IMR-90 (cell line): Measurements from ENCODE around the gene IFNE. TPM values are rescaled to one million over a fixed set of nuclear protein-coding genes. Genes with fewer than 3 reads are reported as not detected.

Experiments
- ATAC-seq: fragments of 200-7000 bp; cut with Tn5 transposase; 2 replicates; pipeline ENCODE4 v1.9.1; 2020; ENCODE audit warnings: low read depth, mild to moderate bottlenecking, moderate library complexity
- BruUV-seq: library from RNA; stranded (reverse); fragments of 400-500 nt; replicated peaks from 2 replicates; lab custom pipeline; 2021; lab: Mats Ljungman, UMichigan
- CTCF ChIA-PET: fragments of 300-600 bp; formaldehyde crosslinking; extraction: SDS; loops from one replicate; lab custom pipeline; 2021; ENCODE audit warnings: antibody characterized with exemption; lab: Yijun Ruan, JAX
- POLR2A ChIA-PET: fragments of 300-600 bp; sonication (Branson Sonifier 250); formaldehyde crosslinking; loops from one replicate; lab custom pipeline; 2022; ENCODE audit warnings: antibody characterized with exemption; ENCODE audit not compliant: unreplicated experiment; lab: Charles Lee
- DNase-seq: peaks from one replicate; pipeline ENCODE4 v3.0.0; 2013
- H2AFZ ChIP-seq: replicated peaks from 2 replicates; pipeline ENCODE3; 2013; ENCODE audit warnings: low read length, mild to moderate bottlenecking; ENCODE audit not compliant: poor library complexity
- H2AK5ac ChIP-seq: 2 replicates; pipeline ENCODE4 v1.6.1; 2013; ENCODE audit warnings: low read depth, low read length, inconsistent platforms
- H2AK9ac ChIP-seq: replicated peaks from 2 replicates; pipeline ENCODE3; 2013; ENCODE audit warnings: mild to moderate bottlenecking, low read depth, low read length, moderate library complexity; ENCODE audit not compliant: poor library complexity
- H2BK120ac ChIP-seq: 2 replicates; pipeline ENCODE4 v1.6.1; 2013; ENCODE audit warnings: low read depth, low read length, inconsistent platforms
- H2BK15ac ChIP-seq: 3 replicates; pipeline ENCODE4 v1.6.1; 2013; ENCODE audit warnings: low read depth, low read length, inconsistent platforms
- H2BK20ac ChIP-seq: 2 replicates; pipeline ENCODE4 v1.6.1; 2013; ENCODE audit warnings: low read depth, mild to moderate bottlenecking, inconsistent platforms, low read length, moderate library complexity
- H2BK5ac ChIP-seq: 2 replicates; pipeline ENCODE4 v1.6.1; 2013; ENCODE audit warnings: mild to moderate bottlenecking, low read depth, low read length, inconsistent platforms; ENCODE audit not compliant: poor library complexity, severe bottlenecking
- H3K14ac ChIP-seq: replicated peaks from 2 replicates; pipeline ENCODE4 v1.6.1; 2013; ENCODE audit warnings: low read depth, low read length, inconsistent platforms
- H3K18ac ChIP-seq: 2 replicates; pipeline ENCODE4 v1.6.1; 2013; ENCODE audit warnings: low read depth, low read length, control low read depth
- H3K23ac ChIP-seq: 2 replicates; pipeline ENCODE4 v1.6.1; 2013; ENCODE audit warnings: low read depth, low read length, inconsistent platforms
- H3K27ac ChIP-seq: 2 replicates; pipeline ENCODE4 v1.5.1; 2013; ENCODE audit warnings: mild to moderate bottlenecking, control low read depth, low read length; ENCODE audit not compliant: insufficient read depth
- H3K27me3 ChIP-seq: 2 replicates; pipeline ENCODE4 v1.6.1; 2013; ENCODE audit warnings: low read length; ENCODE audit not compliant: control insufficient read depth, insufficient read depth
- H3K36me3 ChIP-seq: 2 replicates; pipeline ENCODE4 v1.6.1; 2013; ENCODE audit warnings: low read length, mixed read lengths; ENCODE audit not compliant: control insufficient read depth, insufficient read depth
- H3K4ac ChIP-seq: 2 replicates; pipeline ENCODE4 v1.6.1; 2013; ENCODE audit warnings: low read depth, low read length, inconsistent platforms
- H3K4me1 ChIP-seq: 2 replicates; pipeline ENCODE4 v1.6.1; 2013; ENCODE audit warnings: low read length, mixed read lengths; ENCODE audit not compliant: control insufficient read depth, insufficient read depth
- H3K4me2 ChIP-seq: 2 replicates; pipeline ENCODE4 v1.6.1; 2013; ENCODE audit warnings: low read depth, mild to moderate bottlenecking, control low read depth, low read length, moderate library complexity
- H3K4me3 ChIP-seq: 2 replicates; pipeline ENCODE4 v1.5.1; 2013; ENCODE audit warnings: low read depth, mild to moderate bottlenecking, control low read depth, low read length, moderate library complexity; ENCODE audit not compliant: insufficient read depth
- H3K56ac ChIP-seq: 2 replicates; pipeline ENCODE4 v1.6.1; 2013; ENCODE audit warnings: low read length, inconsistent platforms; ENCODE audit not compliant: insufficient read depth; ENCODE audit errors: extremely low read depth
- H3K79me1 ChIP-seq, 2 experiments: 2 replicates each; pipeline ENCODE4 v1.6.1; 2013; ENCODE audit warnings: low read length in 2 of 2, inconsistent platforms in 1 of 2, low read depth in 1 of 2
- H3K9ac ChIP-seq: 2 replicates; pipeline ENCODE4 v1.6.1; 2013; ENCODE audit warnings: low read depth, low read length, control low read depth
- H3K9me1 ChIP-seq: 2 replicates; pipeline ENCODE4 v1.6.1; 2013; ENCODE audit warnings: low read length, inconsistent platforms; ENCODE audit not compliant: insufficient read depth
- H3K9me3 ChIP-seq: 2 replicates; pipeline ENCODE4 v1.6.1; 2013; ENCODE audit warnings: low read length; ENCODE audit not compliant: control insufficient read depth, insufficient read depth
- H4K20me1 ChIP-seq: 2 replicates; pipeline ENCODE4 v1.6.1; 2013; ENCODE audit warnings: low read length, inconsistent platforms; ENCODE audit not compliant: insufficient read depth
- H4K5ac ChIP-seq: 2 replicates; pipeline ENCODE4 v1.6.1; 2013; ENCODE audit warnings: mild to moderate bottlenecking, low read depth, low read length, control low read depth
- H4K8ac ChIP-seq, 2 experiments: 2 replicates each; pipeline ENCODE4 v1.6.1; 2013; ENCODE audit warnings: low read depth in 2 of 2, low read length in 2 of 2, control low read depth in 1 of 2, inconsistent platforms in 1 of 2
- H4K91ac ChIP-seq: 2 replicates; pipeline ENCODE4 v1.6.1; 2013; ENCODE audit warnings: low read depth, low read length, inconsistent platforms; ENCODE audit not compliant: insufficient read depth
- BHLHE40 ChIP-seq: fragments of 150-350 bp; IDR thresholded peaks from 2 replicates; pipeline ENCODE4 v1.6.1; 2016; ENCODE audit warnings: mild to moderate bottlenecking, low read depth, low read length
- CEBPB ChIP-seq: IDR thresholded peaks from 2 replicates; pipeline ENCODE4 v1.6.1; 2012; ENCODE audit warnings: low read depth, low read length, improper control_type of control experiment
- CHD1 ChIP-seq: IDR thresholded peaks from 2 replicates; pipeline ENCODE4 v1.6.1; 2012; ENCODE audit warnings: low read depth, low read length, improper control_type of control experiment
- CTCF ChIP-seq: conservative IDR thresholded peaks from 2 replicates; pipeline ENCODE4 v1.5.1; 2012; ENCODE audit warnings: mild to moderate bottlenecking, low read depth, low read length, improper control_type of control experiment
- ELK1 ChIP-seq: fragments of 150-350 bp; IDR thresholded peaks from 2 replicates; pipeline ENCODE4 v1.6.1; 2016; ENCODE audit warnings: low read depth, mild to moderate bottlenecking, low read length, moderate library complexity, borderline replicate concordance
- FOS ChIP-seq: fragments of 150-350 bp; IDR thresholded peaks from 2 replicates; pipeline ENCODE4 v1.6.1; 2016; ENCODE audit warnings: low read depth, low read length
- MAFK ChIP-seq: IDR thresholded peaks from 2 replicates; pipeline ENCODE4 v1.6.1; 2012; ENCODE audit warnings: low read depth, low read length, improper control_type of control experiment
- MAZ ChIP-seq: IDR thresholded peaks from 2 replicates; pipeline ENCODE4 v1.6.1; 2012; ENCODE audit warnings: low read depth, mild to moderate bottlenecking, low read length, improper control_type of control experiment, moderate library complexity, borderline replicate concordance
- MXI1 ChIP-seq: IDR thresholded peaks from 2 replicates; pipeline ENCODE4 v1.6.1; 2012; ENCODE audit warnings: low read depth, mild to moderate bottlenecking, low read length, moderate library complexity, borderline replicate concordance
- NFE2L2 ChIP-seq: fragments of 150-350 bp; IDR thresholded peaks from 2 replicates; pipeline ENCODE4 v1.6.1; 2016; ENCODE audit warnings: low read depth, mild to moderate bottlenecking, low read length
- POLR2A ChIP-seq: IDR thresholded peaks from 2 replicates; pipeline ENCODE4 v1.6.1; 2012; ENCODE audit warnings: mild to moderate bottlenecking, low read depth, low read length
- RAD21 ChIP-seq: IDR thresholded peaks from 2 replicates; pipeline ENCODE4 v1.6.1; 2012; ENCODE audit warnings: low read length, improper control_type of control experiment
- RCOR1 ChIP-seq: IDR thresholded peaks from 2 replicates; pipeline ENCODE4 v1.6.1; 2012; ENCODE audit warnings: mild to moderate bottlenecking, low read length, improper control_type of control experiment; ENCODE audit not compliant: insufficient replicate concordance
- RFX5 ChIP-seq: IDR thresholded peaks from 2 replicates; pipeline ENCODE4 v1.8.0; 2012; ENCODE audit warnings: low read depth, mild to moderate bottlenecking, low read length, moderate library complexity
- SMC3 ChIP-seq: fragments of 150-350 bp; IDR thresholded peaks from 2 replicates; pipeline ENCODE4 v1.6.1; 2016; ENCODE audit warnings: low read depth, mild to moderate bottlenecking, antibody characterized with exemption, low read length, moderate library complexity
- USF2 ChIP-seq: fragments of 150-350 bp; IDR thresholded peaks from 2 replicates; pipeline ENCODE4 v1.6.1; 2017; ENCODE audit warnings: mild to moderate bottlenecking, antibody characterized with exemption, low read length, low read depth
- WGBS, 2 experiments: methylation state at CpG; one replicate each; pipeline versions ENCODE4 v1.1.5 to v1.1.7; 2013; ENCODE audit warnings: missing lambda C conversion rate in 2 of 2; ENCODE audit not compliant: insufficient read length in 1 of 2; ENCODE audit errors: extremely low coverage in 2 of 2; 5-methylcytosine and 5-hydroxymethylcytosine counted together
- dilution Hi-C: fragments of 300-500 bp; cut with HindIII; formaldehyde crosslinking; loops from one replicate; pipeline ENCODE4 v1.14.3; 2018; ENCODE audit warnings: low sequenced_read_pairs; ENCODE audit not compliant: unreplicated experiment
- in situ Hi-C: fragments of 300-500 bp; cut with MboI; formaldehyde crosslinking; loops from 3 replicates; pipeline ENCODE4 v1.14.3; 2019; ENCODE audit warnings: low sequenced_read_pairs, inconsistent platforms, mixed read lengths
- intact Hi-C: fragments of 100-400 bp; cut with micrococcal nuclease; formaldehyde crosslinking; loops from 2 replicates; pipeline ENCODE4 v1.10.0; 2022
- polyA plus RNA-seq, 3 experiments: library from polyadenylated mRNA; depleted of rRNA; stranded (reverse); fragments of >200 nt; gene quantifications; 2 replicates each; pipeline ENCODE4 v1.2.3, GENCODE V29; 2012; ENCODE audit warnings: low replicate concordance in 1 of 3
- total RNA-seq: library from RNA; depleted of rRNA; stranded (reverse); fragments of >200 nt; gene quantifications from 2 replicates; pipeline ENCODE4 v1.2.3, GENCODE V29; 2012

IFNE gene
- total and polyA plus RNA-seq, 2 of the 4 experiments (the other 2 are of a cell fraction), result 1.4 to 1.8 TPM

- H2AFZ ChIP-seq, result no peak overlapping the region
- no peak overlapping the region for H2BK120ac ChIP-seq
- intact Hi-C loops (no loop called here), dilution Hi-C loops (no loop called here), in situ Hi-C loops (no loop called here)
- no peaks in the 10 kb centered on the region for H3K79me1 ChIP-seq
- H4K20me1 ChIP-seq, result no peaks in the 10 kb centered on the region
- H3K4me1 ChIP-seq, result no peaks in the 10 kb centered on the region
- no peak overlapping the region for H2BK15ac ChIP-seq
- H3K9me1 ChIP-seq, result no peaks in the 10 kb centered on the region; the same call in 1 of the 2 replicates
- H2AK5ac ChIP-seq, result no peak overlapping the region
- H4K91ac ChIP-seq, result no peak overlapping the region
- H3K9ac ChIP-seq, result no peak overlapping the region
- DNase-seq (no peak), ATAC-seq (no peak)
- no peaks in the 10 kb centered on the region for H3K27me3 ChIP-seq
- H3K9me3 ChIP-seq, result no peaks in the 10 kb centered on the region
- no peak overlapping the region for H3K56ac ChIP-seq
- H3K14ac ChIP-seq, result no peak overlapping the region
- no peak overlapping the region for H3K4ac ChIP-seq
- no peak overlapping the region for H4K8ac ChIP-seq
- H3K36me3 ChIP-seq, result no peaks in the 10 kb centered on the region; the same call in 1 of the 2 replicates
- H2BK20ac ChIP-seq, result no peak overlapping the region
- H3K4me2 ChIP-seq, result no peak overlapping the region
- H3K27ac ChIP-seq, result no peak overlapping the region
- H3K18ac ChIP-seq, result no peak overlapping the region
- WGBS, 2 experiments, result no CpG with 5 or more reads among the region's 3 CpGs
- no peak overlapping the region for H3K23ac ChIP-seq
- H3K4me3 ChIP-seq, result no peak overlapping the region
- ChIA-PET CTCF (interaction anchor here (0.7 to 1.5 kb wide), 3 partner anchors 10 to 102 kb away, joined by 3 to 4 read pairs (median 3); no protein-coding TSS in a partner anchor), POLR2A (no interaction called here)
- no peak for TF ChIP-seq RFX5
- TF ChIP-seq CTCF, result no peak
- TF ChIP-seq MAZ, result no peak
- TF ChIP-seq USF2, result no peak
- no peak for TF ChIP-seq NFE2L2
- no peak for TF ChIP-seq ELK1
- no peak for TF ChIP-seq RCOR1
- no peak for TF ChIP-seq RAD21
- no peak for TF ChIP-seq CEBPB
- no peak for TF ChIP-seq CHD1
- no peak for TF ChIP-seq BHLHE40
- TF ChIP-seq FOS, result no peak
- no peak for TF ChIP-seq MAFK
- no peak for TF ChIP-seq SMC3
- no peak for TF ChIP-seq MXI1
- TF ChIP-seq POLR2A, result no peak
- BruUV-seq, result no TSS peak
- no peak overlapping the region for H4K5ac ChIP-seq
- H2BK5ac ChIP-seq, result no peak overlapping the region
- H2AK9ac ChIP-seq, result no peak overlapping the region
Observed at GRCh38 chr9:21473236-21473635, 8.9 kb downstream of the IFNE start.
